ENCODE data around the gene GALP.

DNA sequence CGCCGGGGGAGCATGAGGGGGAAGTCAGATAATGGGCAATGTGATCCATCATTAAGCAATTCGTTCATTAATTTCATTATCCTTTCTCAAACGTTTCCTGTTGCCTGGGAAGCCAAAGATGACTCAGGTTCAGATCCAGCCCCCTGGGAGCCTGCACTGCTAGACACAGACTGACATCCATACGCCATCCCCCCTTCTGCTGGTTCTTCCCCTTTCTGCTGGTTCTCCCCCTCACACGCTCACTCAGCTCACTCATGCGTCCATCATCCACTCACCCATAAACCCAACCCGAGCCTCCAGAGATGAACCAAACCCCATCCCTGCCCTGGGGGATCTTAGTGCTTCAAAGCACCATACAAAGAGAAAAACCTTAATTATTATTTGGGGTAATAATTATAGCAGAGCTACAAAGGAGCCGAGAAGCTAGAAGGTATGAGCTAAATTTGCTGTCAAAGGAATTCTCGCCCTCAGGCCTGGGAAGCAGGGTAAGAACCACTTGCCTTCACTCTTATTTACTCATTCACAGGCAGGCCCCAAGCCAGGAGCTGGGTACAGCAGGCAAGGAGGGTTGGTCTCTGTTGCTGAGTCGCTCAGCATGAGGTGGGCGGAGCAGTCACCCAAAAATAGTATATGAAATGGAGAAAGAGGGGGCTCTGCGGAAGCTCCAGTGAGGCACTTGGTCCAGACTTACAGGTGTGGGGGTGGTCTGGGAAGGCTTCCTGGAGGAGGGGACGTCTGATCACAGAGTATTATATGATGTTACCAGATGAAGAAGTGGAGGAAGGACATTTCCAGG, 41.8 kb upstream of the GALP start:
- TF ChIP-seq MYC (IDR thresholded peaks at IDR 0.05; ENCODE audit: low read depth, low read length): peak; percentile 38; the same call in 1 of the 2 replicates
- no peak for TF ChIP-seq CTCF (IDR thresholded peaks at IDR 0.05; ENCODE audit: low read depth, low read length)

Measured in NB4 (cell line).